ENCODE results near the gene CHKA. TPM values are rescaled to one million over a fixed set of nuclear protein-coding genes. Genes with fewer than 3 reads are reported as not detected.

The CHKA gene
- total and polyA plus RNA-seq, 2 donors from 2014 or later: 23.2 to 26.3 TPM

GRCh38 chr11:68028802-68029545 is 92.2 kb downstream of the CHKA start:
- no peak for FAIRE-seq
- peak overlapping the region in 1 of 3 donors; percentile 19 for H3K9ac ChIP-seq (ENCODE audit: low read length in 3 of 3)
- no peak overlapping the region for H3K27ac ChIP-seq (ENCODE audit: low read depth in 2 of 2, low read length in 2 of 2)
- no peak overlapping the region for H3K4me3 ChIP-seq (ENCODE audit: low read length in 3 of 3)
- H3K4me1 ChIP-seq (ENCODE audit: control insufficient read depth in 2 of 3, insufficient read depth in 2 of 3, low read depth in 1 of 3, low read length in 3 of 3): peaks cover 0 to 17% (median 10%) of the 10 kb centered on the region in 3 donors
- TF ChIP-seq, protein P1, sequence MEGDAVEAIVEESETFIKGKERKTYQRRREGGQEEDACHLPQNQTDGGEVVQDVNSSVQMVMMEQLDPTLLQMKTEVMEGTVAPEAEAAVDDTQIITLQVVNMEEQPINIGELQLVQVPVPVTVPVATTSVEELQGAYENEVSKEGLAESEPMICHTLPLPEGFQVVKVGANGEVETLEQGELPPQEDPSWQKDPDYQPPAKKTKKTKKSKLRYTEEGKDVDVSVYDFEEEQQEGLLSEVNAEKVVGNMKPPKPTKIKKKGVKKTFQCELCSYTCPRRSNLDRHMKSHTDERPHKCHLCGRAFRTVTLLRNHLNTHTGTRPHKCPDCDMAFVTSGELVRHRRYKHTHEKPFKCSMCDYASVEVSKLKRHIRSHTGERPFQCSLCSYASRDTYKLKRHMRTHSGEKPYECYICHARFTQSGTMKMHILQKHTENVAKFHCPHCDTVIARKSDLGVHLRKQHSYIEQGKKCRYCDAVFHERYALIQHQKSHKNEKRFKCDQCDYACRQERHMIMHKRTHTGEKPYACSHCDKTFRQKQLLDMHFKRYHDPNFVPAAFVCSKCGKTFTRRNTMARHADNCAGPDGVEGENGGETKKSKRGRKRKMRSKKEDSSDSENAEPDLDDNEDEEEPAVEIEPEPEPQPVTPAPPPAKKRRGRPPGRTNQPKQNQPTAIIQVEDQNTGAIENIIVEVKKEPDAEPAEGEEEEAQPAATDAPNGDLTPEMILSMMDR (IDR thresholded peaks at IDR 0.05; ENCODE audit: borderline replicate concordance, extremely low read depth, insufficient read depth): no peak
- no peaks in the 10 kb centered on the region for H3K9me3 ChIP-seq (ENCODE audit: control insufficient read depth in 2 of 3, insufficient read depth in 1 of 3, low read length in 3 of 3)
- H3K27me3 ChIP-seq (ENCODE audit: control insufficient read depth, insufficient read depth, low read length): no peaks in the 10 kb centered on the region
- no peak for DNase-seq
- peaks cover 0 to 6% (median 3%) of the 10 kb centered on the region in 3 donors for H3K36me3 ChIP-seq (ENCODE audit: control insufficient read depth in 2 of 3, insufficient read depth in 3 of 3, low read length in 3 of 3)
- intact Hi-C loops (cut with DNase I): no loop called here

- H3K4me3 ChIP-seq (ENCODE audit: low read length in 3 of 3): no peak overlapping the region
These were observed 93.5 kb downstream of the CHKA start for GRCh38 chr11:68027667-68028066.

GRCh38 chr11:68026391-68027105 is 94.6 kb downstream of the CHKA start:
- H3K27me3 ChIP-seq (ENCODE audit: control insufficient read depth, insufficient read depth, low read length): no peaks in the 10 kb centered on the region
- DNase-seq: peak in 1 of 5 donors; percentile 77
- intact Hi-C loops (cut with DNase I): no loop called here
- H3K9ac ChIP-seq (ENCODE audit: low read length in 3 of 3): no peak overlapping the region
- H3K9me3 ChIP-seq (ENCODE audit: control insufficient read depth in 2 of 3, insufficient read depth in 1 of 3, low read length in 3 of 3): no peaks in the 10 kb centered on the region
- H3K4me3 ChIP-seq (ENCODE audit: low read length in 3 of 3): no peak overlapping the region
- FAIRE-seq: no peak
- TF ChIP-seq, protein P1 (IDR thresholded peaks at IDR 0.05; ENCODE audit: borderline replicate concordance, extremely low read depth, insufficient read depth): no peak
- peaks cover 0 to 6% (median 4%) of the 10 kb centered on the region in 3 donors for H3K4me1 ChIP-seq (ENCODE audit: control insufficient read depth in 2 of 3, insufficient read depth in 2 of 3, low read depth in 1 of 3, low read length in 3 of 3)
- no peaks in the 10 kb centered on the region for H3K36me3 ChIP-seq (ENCODE audit: control insufficient read depth in 2 of 3, insufficient read depth in 3 of 3, low read length in 3 of 3)
- H3K27ac ChIP-seq (ENCODE audit: low read depth in 2 of 2, low read length in 2 of 2): no peak overlapping the region

More at GRCh38 chr11:68027667-68028066, 93.5 kb downstream of the CHKA start:
- intact Hi-C loops (cut with DNase I): no loop called here
- Histone ChIP-seq H3K36me3 (ENCODE audit: control insufficient read depth in 2 of 3, insufficient read depth in 3 of 3, low read length in 3 of 3) (peaks cover 0 to 3% (median 1%) of the 10 kb centered on the region in 3 donors), H3K27ac (ENCODE audit: low read depth in 2 of 2, low read length in 2 of 2) (no peak overlapping the region), H3K4me1 (ENCODE audit: control insufficient read depth in 2 of 3, insufficient read depth in 2 of 3, low read depth in 1 of 3, low read length in 3 of 3) (peaks cover 0 to 17% (median 10%) of the 10 kb centered on the region in 3 donors), H3K9me3 (ENCODE audit: control insufficient read depth in 2 of 3, insufficient read depth in 1 of 3, low read length in 3 of 3) (no peaks in the 10 kb centered on the region), H3K9ac (ENCODE audit: low read length in 3 of 3) (no peak overlapping the region), H3K27me3 (ENCODE audit: control insufficient read depth, insufficient read depth, low read length) (no peaks in the 10 kb centered on the region)
- TF ChIP-seq, protein P1 (IDR thresholded peaks at IDR 0.05; ENCODE audit: borderline replicate concordance, extremely low read depth, insufficient read depth): no peak
- no peak for DNase-seq
- no peak for FAIRE-seq
